ENCODE results near the gene IQCC.
A peak's percentile ranks its signal among the peaks of the same experiment; 100 is the strongest.
"Not testable (repeated sequence)": the region's sequence is repeated elsewhere in the genome, so short reads cannot be mapped to it uniquely, and the experiment has no call there.

The IQCC gene

GRCh38 chr1:32205401-32206370 lies at the start of gene IQCC:
TSS of gene IQCC (plus strand) at chr1:32205671. CDS start at chr1:32205682, 11 bp downstream.
- DNase-seq, result peak; percentile 84 to 85

GRCh38 chr1:32159189-32159588 lies 46.3 kb upstream of the IQCC start:
- no peak for DNase-seq

- no peak for DNase-seq
Measured at GRCh38 chr1:32163405-32163804, 42.1 kb upstream of the IQCC start.

GRCh38 chr1:32165633-32166032 lies 39.8 kb upstream of the IQCC start:
- DNase-seq, result not testable (repeated sequence)

DNA sequence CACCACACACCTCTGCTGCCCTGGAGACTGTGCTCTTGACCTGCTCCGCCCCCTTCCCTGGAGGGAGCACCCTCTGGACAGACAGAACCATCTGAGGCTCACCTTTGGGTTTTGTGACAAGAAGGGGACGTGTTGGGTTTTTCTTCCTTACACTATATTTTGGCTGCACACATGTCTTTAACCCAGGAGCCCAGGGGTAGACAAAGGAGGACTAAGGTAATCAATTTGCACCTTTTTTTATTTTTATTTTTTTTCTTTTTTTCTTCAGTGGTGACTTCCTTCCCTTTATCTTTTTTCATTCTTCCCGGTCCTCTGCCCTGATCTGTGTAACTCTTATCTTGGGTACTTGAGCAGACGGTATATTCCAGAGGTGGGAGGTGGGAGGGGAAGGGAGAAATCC lies 34.5 kb upstream of the IQCC start:
- DNase-seq, result no peak

DNA sequence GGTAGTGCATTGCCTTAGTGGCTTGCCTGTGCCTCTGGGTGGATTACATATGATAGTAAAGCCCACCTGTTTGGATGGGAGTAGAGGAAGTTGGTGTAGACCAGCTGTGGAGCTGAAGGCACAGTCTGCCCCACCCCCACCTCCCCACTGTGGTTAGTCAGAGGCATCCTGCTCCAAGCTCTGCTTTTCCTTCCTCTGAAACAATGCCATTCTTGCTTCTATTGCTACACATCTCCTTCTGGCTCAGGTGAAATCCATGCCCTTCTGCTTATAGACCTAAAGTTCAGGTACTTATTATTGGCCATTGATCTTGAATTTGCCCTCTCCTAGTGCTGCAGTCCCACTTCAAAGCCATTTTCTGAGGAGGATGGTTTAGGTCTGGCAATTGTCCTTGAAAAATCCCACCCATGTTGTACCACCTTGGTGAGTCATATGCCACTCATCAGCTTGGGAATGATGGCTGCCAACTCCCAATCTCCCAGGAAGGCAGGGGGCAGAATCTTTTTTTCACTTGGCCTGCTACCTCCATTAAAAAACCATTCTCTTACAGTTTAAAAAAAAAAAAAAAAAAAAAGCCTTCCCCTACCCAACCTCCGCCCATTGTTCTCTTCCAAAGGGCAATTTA lies 32.7 kb upstream of the IQCC start:
- no peak for DNase-seq

- no peak for DNase-seq
Measured at GRCh38 chr1:32178380-32179192, 26.9 kb upstream of the IQCC start.

- DNase-seq, result no peak
Measured at GRCh38 chr1:32179193-32179442, 26.4 kb upstream of the IQCC start.

DNA sequence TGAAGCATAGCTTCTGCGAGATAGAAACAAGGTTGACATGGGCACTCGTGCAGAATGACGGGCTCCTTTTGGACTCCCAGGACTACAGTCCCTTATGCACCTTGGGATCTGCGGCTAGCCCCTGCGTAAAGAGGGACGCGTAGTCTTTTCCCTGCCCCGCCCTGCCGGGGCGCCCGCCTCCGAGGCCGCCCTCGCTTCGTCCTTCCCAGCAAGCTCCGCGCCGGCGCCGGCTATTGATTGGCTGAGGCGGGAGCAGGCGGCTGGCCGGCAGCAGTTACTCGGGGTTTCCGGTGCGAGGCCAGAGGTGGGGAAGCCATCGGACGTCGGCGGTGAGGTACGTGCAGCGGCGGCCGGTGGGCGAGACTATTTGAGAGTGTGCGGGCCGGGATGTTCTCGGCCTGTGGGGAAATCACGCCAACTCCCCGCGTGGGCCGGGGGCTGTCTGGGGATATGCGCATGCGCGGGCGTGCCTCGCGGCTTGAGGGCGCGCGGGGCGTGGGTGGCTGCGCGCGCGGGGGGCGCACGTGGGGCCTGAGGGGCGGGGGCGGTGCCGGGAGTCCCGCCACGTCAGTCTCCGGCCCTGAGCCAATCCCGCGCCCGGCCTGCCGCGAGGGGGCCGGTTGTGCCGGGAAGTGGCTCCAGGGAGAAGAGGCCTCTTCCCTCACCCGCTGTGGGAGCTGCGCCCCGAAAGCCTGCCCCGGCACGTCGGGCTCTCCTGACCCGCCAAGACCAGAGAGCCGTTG lies 25.9 kb upstream of the IQCC start, which contains the start of gene TXLNA:
Gene TXLNA, plus strand, starts transcription at position 233 of the 743 bp plus-strand sequence. CDS start 671 bp downstream, outside the sequence.
- DNase-seq, result peak; percentile 89 to 92

- peak; percentile 16 to 17 for DNase-seq
Measured at GRCh38 chr1:32180186-32181060, 25.0 kb upstream of the IQCC start.

DNA sequence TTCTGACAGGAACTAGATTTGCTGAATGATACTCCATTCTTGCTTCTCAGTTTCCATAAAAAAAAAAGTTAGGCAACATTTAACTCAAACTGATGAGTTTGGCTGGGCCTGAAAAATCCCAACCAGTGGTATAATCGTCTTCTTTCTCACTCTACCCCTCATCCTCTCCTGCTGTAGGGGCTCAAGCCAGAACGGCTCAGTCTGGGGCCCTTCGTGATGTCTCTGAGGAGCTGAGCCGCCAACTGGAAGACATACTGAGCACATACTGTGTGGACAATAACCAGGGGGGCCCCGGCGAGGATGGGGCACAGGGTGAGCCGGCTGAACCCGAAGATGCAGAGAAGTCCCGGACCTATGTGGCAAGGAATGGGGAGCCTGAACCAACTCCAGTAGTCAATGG lies 24.4 kb upstream of the IQCC start:
- DNase-seq, result no peak

DNA sequence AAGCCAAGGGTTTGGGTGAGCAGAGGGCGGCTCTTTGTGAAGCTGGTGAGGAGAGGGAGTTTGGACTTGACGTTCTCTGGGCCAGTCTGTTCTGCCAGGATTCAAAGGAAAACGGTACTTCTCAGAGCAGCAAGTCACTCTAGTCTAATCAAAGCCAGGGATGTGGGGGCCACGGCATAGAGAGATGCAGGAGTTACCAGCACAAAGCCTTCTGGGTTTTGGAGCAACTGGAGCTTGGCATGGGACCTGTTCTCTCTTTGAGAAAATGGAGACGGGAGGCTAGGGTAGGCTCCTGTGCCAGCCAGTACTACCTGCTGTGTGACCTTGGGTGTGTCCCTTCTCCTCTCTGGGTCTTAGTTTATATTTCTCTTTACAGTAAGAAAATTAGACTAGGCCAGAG lies 23.9 kb upstream of the IQCC start:
- DNase-seq, result no peak

GRCh38 chr1:32182060-32182459 lies 23.4 kb upstream of the IQCC start:
- DNase-seq, result no peak

- no peak for DNase-seq
Measured at GRCh38 chr1:32184650-32185049, 20.8 kb upstream of the IQCC start.

DNA sequence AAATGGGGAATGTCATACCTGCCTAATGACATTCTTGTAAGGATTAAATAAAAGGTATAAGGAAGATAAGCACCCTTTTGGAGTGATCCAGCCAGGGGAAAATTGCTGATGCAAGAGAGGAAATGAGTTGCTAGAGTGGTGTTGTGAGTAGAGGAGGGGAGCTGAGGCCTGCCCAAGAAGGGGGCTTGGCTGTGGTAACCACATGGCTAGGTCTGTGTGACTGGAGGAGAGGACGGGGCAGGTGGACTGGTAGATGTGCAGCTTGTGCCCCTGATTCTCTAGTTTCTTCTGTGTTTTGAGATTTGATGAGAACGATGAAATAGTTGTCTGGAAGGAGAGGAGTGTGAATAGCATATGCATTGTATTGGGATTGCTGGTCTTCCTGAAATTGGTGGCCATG lies 19.4 kb upstream of the IQCC start:
- DNase-seq, result no peak

DNA sequence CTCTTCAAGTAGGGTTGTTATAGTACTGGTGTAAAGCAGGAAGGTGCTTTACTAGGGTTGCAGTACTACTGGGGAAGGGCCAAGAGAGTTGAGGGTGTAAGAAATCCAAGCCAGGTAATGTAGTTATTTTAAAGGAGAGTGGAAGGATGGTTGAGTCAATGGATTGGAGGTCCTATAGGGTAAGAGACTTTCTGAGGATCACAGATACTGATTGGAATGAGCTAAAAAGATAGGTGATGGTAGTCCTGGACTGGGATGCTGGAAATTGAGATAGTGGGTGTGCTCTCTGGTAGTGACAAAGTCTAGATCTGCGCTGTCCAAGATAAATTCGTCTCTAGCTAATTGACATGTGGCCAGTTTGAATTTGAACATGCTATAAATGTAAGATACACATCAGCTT lies 19.0 kb upstream of the IQCC start:
- DNase-seq, result no peak

GRCh38 chr1:32187850-32188249 lies 17.6 kb upstream of the IQCC start:
- DNase-seq, result no peak

GRCh38 chr1:32192220-32192948 lies 13.1 kb upstream of the IQCC start:
- DNase-seq, result no peak

DNA sequence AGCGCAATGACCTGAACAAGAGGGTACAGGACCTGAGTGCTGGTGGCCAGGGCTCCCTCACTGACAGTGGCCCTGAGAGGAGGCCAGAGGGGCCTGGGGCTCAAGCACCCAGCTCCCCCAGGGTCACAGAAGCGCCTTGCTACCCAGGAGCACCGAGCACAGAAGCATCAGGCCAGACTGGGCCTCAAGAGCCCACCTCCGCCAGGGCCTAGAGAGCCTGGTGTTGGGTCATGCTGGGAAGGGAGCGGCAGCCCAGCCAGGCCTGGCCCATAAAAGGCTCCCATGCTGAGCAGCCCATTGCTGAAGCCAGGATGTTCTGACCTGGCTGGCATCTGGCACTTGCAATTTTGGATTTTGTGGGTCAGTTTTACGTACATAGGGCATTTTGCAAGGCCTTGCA lies 10.5 kb upstream of the IQCC start:
- no peak for DNase-seq

GRCh38 chr1:32195531-32195930 lies 9.9 kb upstream of the IQCC start:
- no peak for DNase-seq

Measured in activated CD4-positive, alpha-beta T cell treated with anti-CD3 and anti-CD28 coated beads for 4 hours (primary cell).